Raji (cell line): ENCODE results near the gene HCLS1.

Source experiments
- POLR2A ChIP-seq: IDR thresholded peaks from 2 replicates; pipeline ENCODE4 v1.6.1; 2011; ENCODE audit warnings: low read depth, low read length, control low read depth; ENCODE audit not compliant: insufficient read depth

Gene HCLS1

GRCh38 chr3:121581691-121582090 lies 79.0 kb downstream of the HCLS1 start:
- TF ChIP-seq POLR2A, result no peak
